A673 (cell line): ENCODE data around the gene NACAD.

Experiments used
- EZH2 ChIP-seq: fragments of 200-600 bp; sonication (generic); IDR thresholded peaks from 2 replicates; pipeline ENCODE4 v1.6.1; 2017; ENCODE audit warnings: borderline replicate concordance, low read depth, mild to moderate bottlenecking, mixed read lengths, antibody characterized with exemption, low read length; ENCODE audit not compliant: poor library complexity, severe bottlenecking
- TF ChIP-seq, protein P1 (sequence below): fragments of 300-800, 200-600 bp; sonication (generic); conservative IDR thresholded peaks from 2 replicates; pipeline ENCODE4 v1.5.1; 2017; ENCODE audit warnings: low read depth, mild to moderate bottlenecking, antibody characterized with exemption, low read length, moderate library complexity, mixed read lengths

- TF ChIP-seq, protein P1, sequence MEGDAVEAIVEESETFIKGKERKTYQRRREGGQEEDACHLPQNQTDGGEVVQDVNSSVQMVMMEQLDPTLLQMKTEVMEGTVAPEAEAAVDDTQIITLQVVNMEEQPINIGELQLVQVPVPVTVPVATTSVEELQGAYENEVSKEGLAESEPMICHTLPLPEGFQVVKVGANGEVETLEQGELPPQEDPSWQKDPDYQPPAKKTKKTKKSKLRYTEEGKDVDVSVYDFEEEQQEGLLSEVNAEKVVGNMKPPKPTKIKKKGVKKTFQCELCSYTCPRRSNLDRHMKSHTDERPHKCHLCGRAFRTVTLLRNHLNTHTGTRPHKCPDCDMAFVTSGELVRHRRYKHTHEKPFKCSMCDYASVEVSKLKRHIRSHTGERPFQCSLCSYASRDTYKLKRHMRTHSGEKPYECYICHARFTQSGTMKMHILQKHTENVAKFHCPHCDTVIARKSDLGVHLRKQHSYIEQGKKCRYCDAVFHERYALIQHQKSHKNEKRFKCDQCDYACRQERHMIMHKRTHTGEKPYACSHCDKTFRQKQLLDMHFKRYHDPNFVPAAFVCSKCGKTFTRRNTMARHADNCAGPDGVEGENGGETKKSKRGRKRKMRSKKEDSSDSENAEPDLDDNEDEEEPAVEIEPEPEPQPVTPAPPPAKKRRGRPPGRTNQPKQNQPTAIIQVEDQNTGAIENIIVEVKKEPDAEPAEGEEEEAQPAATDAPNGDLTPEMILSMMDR, result no peak
- no peak for TF ChIP-seq EZH2
Observed at GRCh38 chr7:45050198-45050597, 38.6 kb downstream of the NACAD start.
